ENCODE results near the gene ARSG. TPM values are rescaled to one million over a fixed set of nuclear protein-coding genes. Genes with fewer than 3 reads are reported as not detected.
"Not testable (repeated sequence)": the region's sequence is repeated elsewhere in the genome, so short reads cannot be mapped to it uniquely, and the experiment has no call there.

ARSG gene
- total RNA-seq, 1 donor from 2014 or later, result 19.5 TPM

DNA sequence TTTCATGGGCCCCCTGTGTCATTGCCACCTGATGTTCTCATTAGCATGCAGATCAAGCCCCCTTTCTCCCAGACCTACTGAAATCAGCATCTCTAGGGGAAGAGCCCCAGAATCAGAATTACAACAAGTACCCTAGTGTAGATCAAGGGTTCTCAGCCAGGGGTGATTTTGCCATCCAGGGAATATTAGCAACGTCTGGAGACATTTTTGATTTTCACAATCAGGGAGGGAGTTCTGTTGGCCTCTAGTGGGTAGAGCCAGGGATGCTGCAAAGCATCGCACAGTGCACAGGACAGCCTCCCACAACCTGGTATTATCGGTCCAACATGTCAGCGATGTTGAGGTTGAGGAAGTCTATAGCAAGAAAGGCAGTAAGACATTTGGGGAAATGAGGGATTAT lies 36.1 kb upstream of the ARSG start:
- H3K9me3 Mint-ChIP-seq, result no peaks in the 10 kb centered on the region
- H3K9ac ChIP-seq, result no peak overlapping the region
- no peak overlapping the region for H3K27ac Mint-ChIP-seq
- H3K27me3 ChIP-seq, result peaks cover 4% of the 10 kb centered on the region
- no peaks in the 10 kb centered on the region for H3K79me2 ChIP-seq (ENCODE audit: low read depth)
- no peaks in the 10 kb centered on the region for H4K20me1 ChIP-seq (ENCODE audit: low read depth)
- no peaks in the 10 kb centered on the region for H3K27me3 Mint-ChIP-seq (ENCODE audit: insufficient read depth, low read depth)
- TF ChIP-seq EZH2phosphoT487 (IDR thresholded peaks at IDR 0.05) (no peak), EZH2 (IDR thresholded peaks at IDR 0.05) (no peak)
- TF ChIP-seq, protein P1, sequence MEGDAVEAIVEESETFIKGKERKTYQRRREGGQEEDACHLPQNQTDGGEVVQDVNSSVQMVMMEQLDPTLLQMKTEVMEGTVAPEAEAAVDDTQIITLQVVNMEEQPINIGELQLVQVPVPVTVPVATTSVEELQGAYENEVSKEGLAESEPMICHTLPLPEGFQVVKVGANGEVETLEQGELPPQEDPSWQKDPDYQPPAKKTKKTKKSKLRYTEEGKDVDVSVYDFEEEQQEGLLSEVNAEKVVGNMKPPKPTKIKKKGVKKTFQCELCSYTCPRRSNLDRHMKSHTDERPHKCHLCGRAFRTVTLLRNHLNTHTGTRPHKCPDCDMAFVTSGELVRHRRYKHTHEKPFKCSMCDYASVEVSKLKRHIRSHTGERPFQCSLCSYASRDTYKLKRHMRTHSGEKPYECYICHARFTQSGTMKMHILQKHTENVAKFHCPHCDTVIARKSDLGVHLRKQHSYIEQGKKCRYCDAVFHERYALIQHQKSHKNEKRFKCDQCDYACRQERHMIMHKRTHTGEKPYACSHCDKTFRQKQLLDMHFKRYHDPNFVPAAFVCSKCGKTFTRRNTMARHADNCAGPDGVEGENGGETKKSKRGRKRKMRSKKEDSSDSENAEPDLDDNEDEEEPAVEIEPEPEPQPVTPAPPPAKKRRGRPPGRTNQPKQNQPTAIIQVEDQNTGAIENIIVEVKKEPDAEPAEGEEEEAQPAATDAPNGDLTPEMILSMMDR (IDR thresholded peaks at IDR 0.05), result no peak
- H3K4me1 ChIP-seq, result no peaks in the 10 kb centered on the region
- no peak overlapping the region for H3K4me2 ChIP-seq
- H3K27ac ChIP-seq, result no peak overlapping the region
- H3K4me1 Mint-ChIP-seq, result peaks cover 13% of the 10 kb centered on the region
- no peak overlapping the region for H3K4me3 ChIP-seq
- H3K9me3 ChIP-seq (ENCODE audit: low read depth), result no peaks in the 10 kb centered on the region
- H3K36me3 ChIP-seq, result peaks cover 3% of the 10 kb centered on the region
- H3K4me3 Mint-ChIP-seq, result no peak overlapping the region
- H3F3A ChIP-seq (ENCODE audit: low read depth), result peaks cover 9% of the 10 kb centered on the region
- no peak overlapping the region for H2AFZ ChIP-seq (replicated peaks)
- no peak for DNase-seq (ENCODE audit: low spot score)
- H3K36me3 Mint-ChIP-seq, result peaks cover 26% of the 10 kb centered on the region

DNA sequence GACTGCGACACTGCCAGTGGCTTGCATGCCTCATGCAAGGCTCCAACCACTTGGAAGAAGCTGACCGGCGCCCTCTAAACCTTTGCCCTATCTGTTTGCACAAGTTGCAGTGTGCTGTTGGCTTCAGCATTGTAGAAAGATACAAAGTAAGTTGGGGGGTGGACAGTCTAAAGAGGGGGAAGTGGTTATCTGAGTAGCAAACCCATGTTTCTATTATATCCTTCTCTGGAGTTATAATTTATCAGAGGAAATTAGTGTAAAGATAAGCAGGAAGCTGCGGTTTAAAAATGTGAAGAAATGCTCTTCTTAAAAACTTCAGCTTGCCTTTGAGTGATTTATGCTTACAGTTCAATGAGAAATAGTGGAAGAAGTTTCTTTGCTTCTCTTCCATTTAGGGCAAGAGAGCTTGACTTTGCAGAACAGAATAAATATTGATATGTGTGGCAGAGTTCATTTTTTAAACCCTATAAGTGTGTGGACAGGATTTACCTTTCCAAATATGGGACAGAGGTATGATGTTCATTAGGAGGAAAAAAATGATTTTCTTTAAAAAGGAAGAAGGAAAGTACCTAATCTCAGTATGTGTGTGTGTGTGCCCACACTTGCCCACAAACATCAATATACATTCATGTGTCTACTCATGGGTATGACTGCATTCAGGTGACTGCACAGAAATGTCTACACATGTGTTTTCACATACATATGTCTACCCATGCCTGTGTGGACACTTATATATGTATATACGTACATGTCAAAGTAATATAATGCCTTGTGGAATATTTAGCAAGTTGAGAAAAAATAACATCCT lies 35.4 kb upstream of the ARSG start:
- Histone ChIP-seq H4K20me1 (ENCODE audit: low read depth) (no peaks in the 10 kb centered on the region), H3K36me3 (peaks cover 3% of the 10 kb centered on the region), H3K4me2 (no peak overlapping the region), H3K27me3 (peaks cover 4% of the 10 kb centered on the region), H3K79me2 (ENCODE audit: low read depth) (no peaks in the 10 kb centered on the region), H3K27ac (no peak overlapping the region), H3K4me3 (no peak overlapping the region), H3F3A (ENCODE audit: low read depth) (peaks cover 9% of the 10 kb centered on the region), H2AFZ (replicated peaks) (no peak overlapping the region), H3K9me3 (ENCODE audit: low read depth) (no peaks in the 10 kb centered on the region), H3K4me1 (no peaks in the 10 kb centered on the region), H3K9ac (no peak overlapping the region)
- H3K9me3 Mint-ChIP-seq, result no peaks in the 10 kb centered on the region
- no peak overlapping the region for H3K27ac Mint-ChIP-seq
- peaks cover 15% of the 10 kb centered on the region for H3K4me1 Mint-ChIP-seq
- no peak overlapping the region for H3K4me3 Mint-ChIP-seq
- DNase-seq (ENCODE audit: low spot score), result no peak
- no peaks in the 10 kb centered on the region for H3K27me3 Mint-ChIP-seq (ENCODE audit: insufficient read depth, low read depth)
- H3K36me3 Mint-ChIP-seq, result peaks cover 26% of the 10 kb centered on the region
- TF ChIP-seq EZH2 (IDR thresholded peaks at IDR 0.05) (no peak), EZH2phosphoT487 (IDR thresholded peaks at IDR 0.05) (no peak)
- TF ChIP-seq, protein P1 (IDR thresholded peaks at IDR 0.05), result no peak

DNA sequence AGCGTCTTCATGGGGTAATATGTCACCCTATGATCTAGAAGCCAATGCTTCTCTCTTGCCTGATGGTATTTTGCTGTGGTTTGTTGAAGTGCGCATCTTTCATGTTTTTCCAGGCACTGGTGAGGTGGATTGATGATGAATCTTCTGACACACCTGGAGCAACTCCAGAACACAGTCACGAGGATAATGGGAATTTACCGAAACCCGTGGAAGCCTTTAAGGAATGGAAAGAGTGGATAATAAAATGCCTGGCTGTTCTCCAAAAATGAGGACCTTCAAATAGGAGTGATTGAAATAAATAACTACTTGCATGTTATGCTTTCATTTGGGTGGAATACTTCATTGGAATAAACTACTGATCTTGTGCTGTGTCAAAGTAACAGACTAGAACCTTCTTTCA lies 34.6 kb upstream of the ARSG start:
- not testable (repeated sequence) for H3K4me2 ChIP-seq; H4K20me1 ChIP-seq (ENCODE audit: low read depth); H3K27ac Mint-ChIP-seq; H3F3A ChIP-seq (ENCODE audit: low read depth); H3K27me3 Mint-ChIP-seq (ENCODE audit: insufficient read depth, low read depth); H3K9ac ChIP-seq; DNase-seq (ENCODE audit: low spot score); H3K36me3 ChIP-seq; H2AFZ ChIP-seq (replicated peaks); H3K4me3 ChIP-seq; H3K79me2 ChIP-seq (ENCODE audit: low read depth); H3K27me3 ChIP-seq; H3K4me3 Mint-ChIP-seq; H3K9me3 ChIP-seq (ENCODE audit: low read depth); H3K9me3 Mint-ChIP-seq; H3K4me1 ChIP-seq; H3K27ac ChIP-seq
- Mint-ChIP-seq H3K4me1 (peaks cover 15% of the 10 kb centered on the region), H3K36me3 (peaks cover 25% of the 10 kb centered on the region)

DNA sequence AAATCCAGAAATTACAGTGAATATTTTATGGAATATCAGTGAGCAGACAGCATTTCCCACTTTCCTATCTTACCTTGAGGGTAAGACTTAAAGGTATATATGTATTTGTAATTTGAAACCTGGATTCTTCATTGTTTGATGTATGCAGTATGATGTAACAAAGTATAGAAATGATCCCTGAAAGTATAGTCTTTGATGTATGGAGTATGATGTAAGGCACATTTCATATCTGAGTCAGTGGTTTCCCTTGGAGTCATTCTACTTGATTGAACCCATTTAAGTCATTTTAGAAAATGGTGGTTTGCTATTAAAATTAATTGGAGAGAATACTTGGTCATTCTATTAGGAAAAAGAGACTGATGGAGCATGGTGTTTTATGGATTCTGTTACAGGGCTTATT lies 33.4 kb upstream of the ARSG start:
- Histone ChIP-seq H3K9ac (no peak overlapping the region), H2AFZ (replicated peaks) (no peak overlapping the region), H3K4me1 (no peaks in the 10 kb centered on the region), H3K4me2 (no peak overlapping the region), H3K9me3 (ENCODE audit: low read depth) (no peaks in the 10 kb centered on the region), H3F3A (ENCODE audit: low read depth) (peaks cover 9% of the 10 kb centered on the region), H3K4me3 (no peak overlapping the region), H4K20me1 (ENCODE audit: low read depth) (no peaks in the 10 kb centered on the region), H3K27me3 (peaks cover 4% of the 10 kb centered on the region), H3K36me3 (no peaks in the 10 kb centered on the region), H3K27ac (no peak overlapping the region), H3K79me2 (ENCODE audit: low read depth) (no peaks in the 10 kb centered on the region)
- DNase-seq (ENCODE audit: low spot score), result no peak
- no peaks in the 10 kb centered on the region for H3K27me3 Mint-ChIP-seq (ENCODE audit: insufficient read depth, low read depth)
- H3K36me3 Mint-ChIP-seq, result peaks cover 19% of the 10 kb centered on the region
- H3K9me3 Mint-ChIP-seq, result no peaks in the 10 kb centered on the region
- H3K4me3 Mint-ChIP-seq, result no peak overlapping the region
- peaks cover 21% of the 10 kb centered on the region for H3K4me1 Mint-ChIP-seq
- TF ChIP-seq, protein P1 (IDR thresholded peaks at IDR 0.05), result no peak
- TF ChIP-seq EZH2 (IDR thresholded peaks at IDR 0.05), result no peak
- no peak for TF ChIP-seq EZH2phosphoT487 (IDR thresholded peaks at IDR 0.05)
- no peak overlapping the region for H3K27ac Mint-ChIP-seq

DNA sequence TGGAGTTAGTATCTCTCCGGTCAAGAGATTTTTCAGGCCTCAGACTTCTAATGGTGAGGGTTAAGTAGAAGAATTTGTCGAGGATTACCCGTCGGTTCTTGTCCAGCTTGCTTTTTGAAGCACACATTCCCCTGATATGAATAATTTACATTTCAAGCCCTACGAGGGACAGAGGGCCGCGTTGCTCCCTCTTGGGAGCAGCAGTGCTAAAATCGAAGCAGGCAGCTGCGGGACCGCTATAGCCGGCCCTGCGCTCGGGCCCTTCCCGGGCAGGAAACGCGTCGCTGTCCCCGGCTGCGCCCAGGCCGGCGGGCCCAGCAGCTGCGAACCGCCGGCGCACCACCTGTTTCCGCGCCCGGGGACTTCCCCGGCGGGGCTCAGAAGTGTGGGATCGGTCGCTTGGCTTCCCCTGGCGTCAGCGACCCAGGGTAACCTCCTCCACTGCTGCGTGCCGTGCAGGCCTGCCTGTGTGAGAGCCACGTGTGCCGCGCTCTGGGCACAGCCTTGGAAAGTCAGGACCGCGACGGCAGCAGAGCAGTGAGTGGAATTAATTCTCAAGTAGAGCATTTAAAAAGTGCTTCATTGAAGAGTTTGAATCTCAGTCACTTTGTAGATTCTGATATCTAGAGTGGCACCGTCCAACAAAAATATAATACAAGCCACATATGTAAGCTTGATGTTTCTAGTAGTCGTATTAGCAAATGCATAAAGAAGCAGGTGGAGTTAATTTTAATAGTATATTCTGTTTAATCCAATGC lies 32.2 kb upstream of the ARSG start:
- H3K9ac ChIP-seq; H3K4me2 ChIP-seq; H3K27ac ChIP-seq; H3K36me3 ChIP-seq; H3K9me3 ChIP-seq (ENCODE audit: low read depth); H3K4me1 ChIP-seq; H3F3A ChIP-seq (ENCODE audit: low read depth); H3K27ac Mint-ChIP-seq; H3K79me2 ChIP-seq (ENCODE audit: low read depth); H3K27me3 Mint-ChIP-seq (ENCODE audit: insufficient read depth, low read depth); H3K4me3 ChIP-seq; H3K27me3 ChIP-seq; H4K20me1 ChIP-seq (ENCODE audit: low read depth); H3K9me3 Mint-ChIP-seq: not testable (repeated sequence)
- peak overlapping the region; percentile 70 for H2AFZ ChIP-seq (replicated peaks)
- DNase-seq (ENCODE audit: low spot score), result peak; percentile 53
- Mint-ChIP-seq H3K36me3 (peaks cover 15% of the 10 kb centered on the region), H3K4me1 (peaks cover 23% of the 10 kb centered on the region), H3K4me3 (peak overlapping the region; percentile 67)
